WI38 (cell line): Measurements from ENCODE around the gene SS18.

ENCODE experiments used
- H3K4me3 ChIP-seq: 2 replicates; pipeline ENCODE4 v1.5.1; 2011; ENCODE audit warnings: low read depth, mild to moderate bottlenecking, control low read depth, low read length
- CTCF ChIP-seq: IDR thresholded peaks from 2 replicates; pipeline ENCODE4 v1.5.1; 2012; ENCODE audit warnings: low read depth, mild to moderate bottlenecking, control low read depth, low read length

The SS18 gene

GRCh38 chr18:26071725-26072124 is 18.7 kb downstream of the SS18 start:
- no peak for TF ChIP-seq CTCF
- no peak overlapping the region for H3K4me3 ChIP-seq

- TF ChIP-seq CTCF: no peak
- H3K4me3 ChIP-seq: no peak overlapping the region
Measured at GRCh38 chr18:26071020-26071419, 19.4 kb downstream of the SS18 start.

- no peak overlapping the region for H3K4me3 ChIP-seq
- no peak for TF ChIP-seq CTCF
Measured at GRCh38 chr18:26059357-26059756, 31.1 kb downstream of the SS18 start.

- TF ChIP-seq CTCF: no peak
- H3K4me3 ChIP-seq: no peak overlapping the region
Measured at GRCh38 chr18:26057344-26057773, 33.1 kb downstream of the SS18 start.

GRCh38 chr18:26056291-26056690 is 34.1 kb downstream of the SS18 start:
- TF ChIP-seq CTCF: no peak
- no peak overlapping the region for H3K4me3 ChIP-seq

GRCh38 chr18:26052505-26052904 is 37.9 kb downstream of the SS18 start:
- H3K4me3 ChIP-seq: no peak overlapping the region
- no peak for TF ChIP-seq CTCF

- TF ChIP-seq CTCF: no peak
- H3K4me3 ChIP-seq: no peak overlapping the region
Measured at GRCh38 chr18:26051843-26052242, 38.6 kb downstream of the SS18 start.
